ENCODE data around the gene FPGS. TPM values are rescaled to one million over a fixed set of nuclear protein-coding genes. Genes with fewer than 3 reads are reported as not detected.

FPGS gene
- polyA plus RNA-seq, 6 donors from 2014 or later, result 52.2 to 78.0 (median 59.1) TPM

- DNase-seq (no peak), ATAC-seq (ENCODE audit: low read depth in 2 of 2) (no peak)
- H3K4me1 Mint-ChIP-seq, result peaks cover 0 to 5% (median 4%) of the 10 kb centered on the region in 3 donors
- no peak overlapping the region for H3K4me3 Mint-ChIP-seq
- H3K36me3 Mint-ChIP-seq, result peaks cover 7 to 17% of the 10 kb centered on the region in 2 donors
- no peaks in the 10 kb centered on the region for H3K27me3 Mint-ChIP-seq
- H3K9me3 Mint-ChIP-seq, result no peaks in the 10 kb centered on the region
- peak overlapping the region in 3 of 6 donors; percentile 60 to 85 (median 63) for H3K27ac Mint-ChIP-seq
Observed at GRCh38 chr9:127814619-127815511, 12.2 kb downstream of the FPGS start.

- Mint-ChIP-seq H3K4me3 (no peak overlapping the region), H3K27me3 (no peaks in the 10 kb centered on the region), H3K36me3 (peaks cover 7 to 17% of the 10 kb centered on the region in 2 donors), H3K27ac (no peak overlapping the region), H3K9me3 (no peaks in the 10 kb centered on the region), H3K4me1 (peaks cover 0 to 5% (median 4%) of the 10 kb centered on the region in 3 donors)
- no peak for ATAC-seq (ENCODE audit: low read depth in 2 of 2)
- DNase-seq, result no peak
Observed at GRCh38 chr9:127815512-127816361, 13.1 kb downstream of the FPGS start.

- no peak overlapping the region for H3K4me3 Mint-ChIP-seq
- peaks cover 0 to 5% (median 4%) of the 10 kb centered on the region in 3 donors for H3K4me1 Mint-ChIP-seq
- H3K27me3 Mint-ChIP-seq, result no peaks in the 10 kb centered on the region
- no peak for ATAC-seq (ENCODE audit: low read depth in 2 of 2)
- DNase-seq, result no peak
- H3K36me3 Mint-ChIP-seq, result peaks cover 7 to 17% of the 10 kb centered on the region in 2 donors
- peak overlapping the region in 1 of 6 donors; percentile 69 for H3K27ac Mint-ChIP-seq
- no peaks in the 10 kb centered on the region for H3K9me3 Mint-ChIP-seq
Observed at GRCh38 chr9:127816362-127816725, 13.7 kb downstream of the FPGS start.

GRCh38 chr9:127816728-127817127, 14.0 kb downstream of the FPGS start:
- no peaks in the 10 kb centered on the region for H3K27me3 Mint-ChIP-seq

GRCh38 chr9:127817881-127818434, 15.3 kb downstream of the FPGS start:
- peaks cover 0 to 5% (median 4%) of the 10 kb centered on the region in 3 donors for H3K4me1 Mint-ChIP-seq
- ATAC-seq (ENCODE audit: low read depth in 2 of 2) (no peak), DNase-seq (no peak)
- H3K36me3 Mint-ChIP-seq, result peaks cover 7 to 17% of the 10 kb centered on the region in 2 donors
- H3K27me3 Mint-ChIP-seq, result no peaks in the 10 kb centered on the region
- no peaks in the 10 kb centered on the region for H3K9me3 Mint-ChIP-seq
- H3K4me3 Mint-ChIP-seq, result no peak overlapping the region
- H3K27ac Mint-ChIP-seq, result peak overlapping the region in 3 of 6 donors; percentile 69 to 84 (median 78)

More at GRCh38 chr9:127816728-127817127, 14.0 kb downstream of the FPGS start:
- DNase-seq (no peak), ATAC-seq (ENCODE audit: low read depth in 2 of 2) (no peak)
- H3K4me1 Mint-ChIP-seq, result peaks cover 0 to 5% (median 4%) of the 10 kb centered on the region in 3 donors
- H3K4me3 Mint-ChIP-seq, result no peak overlapping the region
- peaks cover 7 to 17% of the 10 kb centered on the region in 2 donors for H3K36me3 Mint-ChIP-seq
- no peaks in the 10 kb centered on the region for H3K9me3 Mint-ChIP-seq
- H3K27ac Mint-ChIP-seq, result peak overlapping the region in 1 of 6 donors; percentile 69

GRCh38 chr9:127818574-127818973, 15.9 kb downstream of the FPGS start:
- peak overlapping the region in 2 of 6 donors; percentile 13 to 59 for H3K27ac Mint-ChIP-seq
- H3K27me3 Mint-ChIP-seq, result no peaks in the 10 kb centered on the region
- no peak overlapping the region for H3K4me3 Mint-ChIP-seq
- peaks cover 0 to 5% (median 4%) of the 10 kb centered on the region in 3 donors for H3K4me1 Mint-ChIP-seq
- no peaks in the 10 kb centered on the region for H3K9me3 Mint-ChIP-seq
- peaks cover 7 to 17% of the 10 kb centered on the region in 2 donors for H3K36me3 Mint-ChIP-seq
- no peak for ATAC-seq (ENCODE audit: low read depth in 2 of 2)
- no peak for DNase-seq

GRCh38 chr9:127822108-127822507, 19.4 kb downstream of the FPGS start:
- no peak overlapping the region for H3K4me3 Mint-ChIP-seq
- peaks cover 7 to 15% of the 10 kb centered on the region in 2 donors for H3K36me3 Mint-ChIP-seq
- H3K4me1 Mint-ChIP-seq, result peaks cover 0 to 5% (median 4%) of the 10 kb centered on the region in 3 donors
- H3K27me3 Mint-ChIP-seq, result no peaks in the 10 kb centered on the region
- H3K9me3 Mint-ChIP-seq, result no peaks in the 10 kb centered on the region
- H3K27ac Mint-ChIP-seq, result no peak overlapping the region
- no peak for ATAC-seq (ENCODE audit: low read depth in 2 of 2)
- no peak for DNase-seq

GRCh38 chr9:127825319-127826051, 22.8 kb downstream of the FPGS start:
- Mint-ChIP-seq H3K4me3 (peak overlapping the region in 1 of 8 donors; percentile 70), H3K4me1 (peaks cover 0 to 5% (median 3%) of the 10 kb centered on the region in 3 donors), H3K36me3 (no peaks in the 10 kb centered on the region), H3K9me3 (no peaks in the 10 kb centered on the region), H3K27ac (peak overlapping the region in 1 of 6 donors; percentile 64), H3K27me3 (no peaks in the 10 kb centered on the region)
- DNase-seq, result no peak
- ATAC-seq (ENCODE audit: low read depth in 2 of 2), result no peak

GRCh38 chr9:127826253-127826913, 23.7 kb downstream of the FPGS start:
- H3K36me3 Mint-ChIP-seq, result no peaks in the 10 kb centered on the region
- H3K27ac Mint-ChIP-seq, result peak overlapping the region in 2 of 6 donors; percentile 19 to 79
- DNase-seq, result no peak
- ATAC-seq (ENCODE audit: low read depth in 2 of 2), result no peak
- no peak overlapping the region for H3K4me3 Mint-ChIP-seq
- H3K4me1 Mint-ChIP-seq, result peaks cover 0 to 5% (median 3%) of the 10 kb centered on the region in 3 donors
- no peaks in the 10 kb centered on the region for H3K9me3 Mint-ChIP-seq
- H3K27me3 Mint-ChIP-seq, result no peaks in the 10 kb centered on the region

GRCh38 chr9:127828262-127829031, 25.8 kb downstream of the FPGS start:
- H3K4me1 Mint-ChIP-seq, result peaks cover 0 to 11% (median 3%) of the 10 kb centered on the region in 3 donors
- H3K4me3 Mint-ChIP-seq, result no peak overlapping the region
- H3K27me3 Mint-ChIP-seq, result no peaks in the 10 kb centered on the region
- ATAC-seq (ENCODE audit: low read depth in 2 of 2) (no peak), DNase-seq (no peak)
- H3K36me3 Mint-ChIP-seq, result no peaks in the 10 kb centered on the region
- peak overlapping the region in 4 of 6 donors; percentile 6 to 78 (median 54) for H3K27ac Mint-ChIP-seq
- no peaks in the 10 kb centered on the region for H3K9me3 Mint-ChIP-seq

- no peak for DNase-seq
- Mint-ChIP-seq H3K9me3 (no peaks in the 10 kb centered on the region), H3K4me3 (no peak overlapping the region), H3K27ac (peak overlapping the region in 2 of 6 donors; percentile 1 to 78), H3K36me3 (no peaks in the 10 kb centered on the region), H3K4me1 (peaks cover 0 to 11% (median 3%) of the 10 kb centered on the region in 3 donors), H3K27me3 (no peaks in the 10 kb centered on the region)
- no peak for ATAC-seq (ENCODE audit: low read depth in 2 of 2)
Observed at GRCh38 chr9:127829205-127829906, 26.7 kb downstream of the FPGS start.

Measured in naive B cell (primary cell).